SK-N-SH (cell line): ENCODE results near the gene DSCAML1. TPM values are rescaled to one million over a fixed set of nuclear protein-coding genes. Genes with fewer than 3 reads are reported as not detected.

ENCODE experiments used
- CTCF ChIA-PET: fragments of 300-600, 350-600 bp; formaldehyde crosslinking; extraction: SDS; loops from one replicate; lab custom pipeline; 2021; lab: Yijun Ruan, JAX
- POLR2A ChIA-PET: fragments of 350-600 bp; sonication (Branson Sonifier 250); formaldehyde crosslinking; extraction: SDS; loops from one replicate; lab custom pipeline; 2020; ENCODE audit warnings: antibody characterized with exemption, inconsistent platforms; lab: Yijun Ruan, JAX
- DNase-seq: peaks from one replicate; pipeline ENCODE4 v3.0.0; 2012
- H2AFZ ChIP-seq: fragments of 200-600 bp; sonication (generic); 2 replicates; pipeline ENCODE4 v1.8.1; 2016; ENCODE audit warnings: antibody characterized with exemption, mild to moderate bottlenecking, low read depth
- H3F3A ChIP-seq: fragments of 200-600 bp; sonication (generic); replicated peaks from 2 replicates; pipeline ENCODE3; 2016; ENCODE audit warnings: antibody characterized with exemption, mild to moderate bottlenecking; ENCODE audit not compliant: insufficient read depth
- H3K27ac ChIP-seq, 2 experiments: fragments of 200-500 bp in 1 of 2; fragments of 200-600 bp in 1 of 2; sonication (Bioruptor generic) in 1 of 2; sonication (generic), shearing (Covaris generic) in 1 of 2; 2 replicates each; pipeline versions ENCODE4 v1.5.1 to v1.6.1; 2014 to 2016; ENCODE audit warnings: low read depth in 2 of 2, inconsistent platforms in 1 of 2, low read length in 1 of 2, mild to moderate bottlenecking in 1 of 2, mixed read lengths in 1 of 2
- H3K27me3 ChIP-seq: fragments of 200-600 bp; sonication (generic), shearing (Covaris generic); 2 replicates; pipeline ENCODE4 v1.6.1; 2016; ENCODE audit warnings: mixed run types; ENCODE audit not compliant: insufficient read depth
- H3K36me3 ChIP-seq, 2 experiments: fragments of 200-500 bp in 1 of 2; fragments of 200-600 bp in 1 of 2; sonication (Bioruptor generic) in 1 of 2; sonication (generic) in 1 of 2; replicated peaks in 1 of 2; 2 replicates each; pipeline versions ENCODE3 to v1.5.1; 2014 to 2016; ENCODE audit warnings: low read length in 1 of 2, mild to moderate bottlenecking in 1 of 2; ENCODE audit not compliant: insufficient read depth in 2 of 2, control insufficient read depth in 1 of 2
- H3K4me1 ChIP-seq, 2 experiments: fragments of 200-500 bp in 1 of 2; fragments of 200-600 bp in 1 of 2; sonication (Bioruptor generic) in 1 of 2; sonication (generic), shearing (Covaris generic) in 1 of 2; 2 replicates each; pipeline versions ENCODE4 v1.5.1 to v1.6.1; 2014 to 2016; ENCODE audit warnings: low read depth in 1 of 2, low read length in 1 of 2, mixed run types in 1 of 2; ENCODE audit not compliant: insufficient read depth in 2 of 2, control insufficient read depth in 1 of 2
- H3K4me2 ChIP-seq: fragments of 200-600 bp; sonication (generic), shearing (Covaris generic); 2 replicates; pipeline ENCODE4 v1.6.1; 2017; ENCODE audit warnings: mixed run types
- H3K4me3 ChIP-seq, 2 experiments: fragments of 200-500 bp in 1 of 2; fragments of 200-600 bp in 1 of 2; sonication (Bioruptor generic) in 1 of 2; sonication (generic), shearing (Covaris generic) in 1 of 2; 2 replicates each; pipeline versions ENCODE4 v1.5.1 to v1.8.1; 2014 to 2016; ENCODE audit warnings: low read depth in 2 of 2, inconsistent platforms in 1 of 2, low read length in 1 of 2, mild to moderate bottlenecking in 1 of 2, mixed read lengths in 1 of 2, moderate library complexity in 1 of 2
- H3K79me2 ChIP-seq: fragments of 200-600 bp; sonication (generic); 2 replicates; pipeline ENCODE4 v1.8.1; 2017; ENCODE audit warnings: mild to moderate bottlenecking; ENCODE audit not compliant: insufficient read depth
- H3K9ac ChIP-seq: fragments of 200-600 bp; sonication (generic); 2 replicates; pipeline ENCODE4 v1.6.1; 2017; ENCODE audit warnings: mixed run types
- H3K9me2 ChIP-seq: fragments of 200-600 bp; sonication (generic); 2 replicates; pipeline ENCODE4 v1.6.1; 2017; ENCODE audit warnings: mixed run types
- H3K9me3 ChIP-seq: fragments of 200-600 bp; sonication (generic); 2 replicates; pipeline ENCODE4 v1.6.1; 2017; ENCODE audit warnings: mixed run types, mild to moderate bottlenecking, moderate library complexity
- H4K20me1 ChIP-seq: fragments of 200-600 bp; sonication (generic); 2 replicates; pipeline ENCODE4 v1.6.1; 2017; ENCODE audit warnings: mild to moderate bottlenecking, mixed run types; ENCODE audit not compliant: insufficient read depth
- FOXJ3 ChIP-seq: sonication (generic); formaldehyde crosslinking; IDR thresholded peaks from 2 replicates; pipeline ENCODE4 v1.5.1; 2020; ENCODE audit warnings: mild to moderate bottlenecking, missing genetic modification reagents
- GABPA ChIP-seq: IDR thresholded peaks from 2 replicates; pipeline ENCODE4 v1.4.0; 2012; ENCODE audit warnings: low read depth, mild to moderate bottlenecking
- IRF3 ChIP-seq: fragments of 150-350 bp; IDR thresholded peaks from 2 replicates; pipeline ENCODE4 v1.6.1; 2016; ENCODE audit warnings: mild to moderate bottlenecking, low read depth, low read length
- MAX ChIP-seq: IDR thresholded peaks from 2 replicates; pipeline ENCODE4 v1.4.0; 2012; ENCODE audit warnings: low read depth
- MEF2A ChIP-seq: IDR thresholded peaks from 2 replicates; pipeline ENCODE4 v1.4.0; 2012; ENCODE audit warnings: low read depth, borderline replicate concordance
- MXI1 ChIP-seq: IDR thresholded peaks from 2 replicates; pipeline ENCODE4 v1.6.1; 2012; ENCODE audit warnings: mild to moderate bottlenecking, low read depth, low read length, improper control_type of control experiment
- NFIC ChIP-seq: IDR thresholded peaks from 2 replicates; pipeline ENCODE4 v1.4.0; 2012; ENCODE audit warnings: borderline replicate concordance
- PBX3 ChIP-seq: IDR thresholded peaks from 2 replicates; pipeline ENCODE4; 2012
- POLR2AphosphoS5 ChIP-seq: IDR thresholded peaks from 2 replicates; pipeline ENCODE4 v1.6.1; 2012; ENCODE audit warnings: low read depth, low read length
- RAD21 ChIP-seq: IDR thresholded peaks from 2 replicates; pipeline ENCODE4 v1.6.1; 2012; ENCODE audit warnings: mild to moderate bottlenecking, low read length
- REST ChIP-seq: IDR thresholded peaks from 2 replicates; pipeline ENCODE4 v1.6.1; 2012; ENCODE audit warnings: mild to moderate bottlenecking, low read depth, low read length, moderate library complexity
- SMC3 ChIP-seq: IDR thresholded peaks from 2 replicates; pipeline ENCODE4 v1.6.1; 2012; ENCODE audit warnings: low read depth, low read length, improper control_type of control experiment
- TAF1 ChIP-seq: IDR thresholded peaks from 2 replicates; pipeline ENCODE4 v1.6.1; 2012; ENCODE audit warnings: low read depth, mild to moderate bottlenecking, low read length, moderate library complexity, borderline replicate concordance
- TCF12 ChIP-seq: IDR thresholded peaks from 2 replicates; pipeline ENCODE4 v1.4.0; 2012
- TEAD4 ChIP-seq: IDR thresholded peaks from 2 replicates; pipeline ENCODE4 v1.4.0; 2012; ENCODE audit warnings: mild to moderate bottlenecking, borderline replicate concordance; ENCODE audit not compliant: insufficient read depth
- USF1 ChIP-seq: IDR thresholded peaks from 2 replicates; pipeline ENCODE4 v1.4.0; 2012; ENCODE audit warnings: low read depth, borderline replicate concordance
- ZBTB33 ChIP-seq: IDR thresholded peaks from 2 replicates; pipeline ENCODE4 v1.4.0; 2012; ENCODE audit warnings: low read depth, borderline replicate concordance
- WGBS: methylation state at CpG from one replicate; pipeline ENCODE4 v1.1.6; 2017; ENCODE audit warnings: low lambda C conversion rate; 5-methylcytosine and 5-hydroxymethylcytosine counted together
- polyA plus RNA-seq, 3 experiments: library from polyadenylated mRNA; depleted of rRNA; stranded (reverse); fragments of >200 nt; gene quantifications; 2 replicates each; pipeline ENCODE4 v1.2.3, GENCODE V29; 2012

Gene DSCAML1
- polyA plus RNA-seq, 1 of the 3 experiments (the other 2 are of a cell fraction): not detected

GRCh38 chr11:117435326-117435725 lies 361.7 kb downstream of the DSCAML1 start:
- Histone ChIP-seq H4K20me1 (no peaks in the 10 kb centered on the region), H3K4me1 (no peaks in the 10 kb centered on the region), H3K9me3 (no peaks in the 10 kb centered on the region), H3K36me3 (no peaks in the 10 kb centered on the region), H2AFZ (no peak overlapping the region), H3K27me3 (no peaks in the 10 kb centered on the region; the same call in 1 of the 2 replicates), H3K27ac (no peak overlapping the region), H3K4me3 (no peak overlapping the region), H3K4me2 (no peak overlapping the region), H3K9ac (no peak overlapping the region), H3K79me2 (no peaks in the 10 kb centered on the region), H3K9me2 (no peaks in the 10 kb centered on the region), H3F3A (no peaks in the 10 kb centered on the region)
- TF ChIP-seq TAF1 (no peak), PBX3 (no peak), ZBTB33 (no peak), TEAD4 (no peak), USF1 (no peak), GABPA (no peak), IRF3 (no peak), FOXJ3 (CRISPR knock-in tag) (no peak), SMC3 (no peak), TCF12 (no peak), RAD21 (no peak)
- ChIA-PET CTCF (interaction anchor here (1.5 to 2.5 kb wide), 3 partner anchors 9 to 382 kb away, joined by 5 to 8 read pairs (median 8); no protein-coding TSS in a partner anchor), POLR2A (no interaction called here)
- 50% methylated on average over 5 of the region's 6 CpGs for WGBS
- DNase-seq: no peak

GRCh38 chr11:117434481-117434880 lies 362.5 kb downstream of the DSCAML1 start:
- TF ChIP-seq NFIC (no peak), GABPA (no peak), MEF2A (no peak), MAX (no peak), POLR2AphosphoS5 (no peak), REST (no peak), MXI1 (no peak)
- Histone ChIP-seq H3K27ac (no peak overlapping the region), H3K9ac (no peak overlapping the region), H4K20me1 (no peaks in the 10 kb centered on the region), H2AFZ (no peak overlapping the region), H3K4me2 (no peak overlapping the region), H3K4me1 (peaks cover 0 to 7% of the 10 kb centered on the region in 2 experiments; a peak in 1 of 4 replicates), H3K9me3 (no peaks in the 10 kb centered on the region), H3K9me2 (no peaks in the 10 kb centered on the region), H3K27me3 (no peaks in the 10 kb centered on the region; the same call in 1 of the 2 replicates), H3K36me3 (no peaks in the 10 kb centered on the region), H3K4me3 (no peak overlapping the region), H3K79me2 (no peaks in the 10 kb centered on the region), H3F3A (no peaks in the 10 kb centered on the region)
- DNase-seq: no peak
- CTCF ChIA-PET: interaction anchor here (16.8 kb wide), 1 partner anchor 370 kb away, joined by 449 read pairs; the partner anchor contains the start of gene DSCAML1
- POLR2A ChIA-PET: no interaction called here
- 52% methylated on average over 1 of the region's 1 CpG for WGBS
